CD4-positive, alpha-beta memory T cell (primary cell): ENCODE measurements around the gene SPZ1. TPM values are rescaled to one million over a fixed set of nuclear protein-coding genes. Genes with fewer than 3 reads are reported as not detected.
"Not testable (repeated sequence)": the region's sequence is repeated elsewhere in the genome, so short reads cannot be mapped to it uniquely, and the experiment has no call there.

Experiments used
- CTCF ChIA-PET: fragments of 350-600 bp; sonication (Branson Sonifier 250); formaldehyde crosslinking; loops from one replicate; lab custom pipeline; 2021; ENCODE audit warnings: inconsistent platforms; ENCODE audit not compliant: partially characterized antibody; lab: Charles Lee
- POLR2A ChIA-PET: fragments of 350-600 bp; sonication (Branson Sonifier 250); formaldehyde crosslinking; loops from one replicate; lab custom pipeline; 2021; ENCODE audit not compliant: partially characterized antibody; lab: Charles Lee
- DNase-seq, 5 donors: peaks; one replicate each; pipeline versions ENCODE4 v3.0.0 to v3.0.0-alpha.2; 2020 to 2022; ENCODE audit warnings: mixed read lengths in 1 of 5
- H3K27ac ChIP-seq: one replicate; pipeline ENCODE4 v1.7.0; 2013; ENCODE audit warnings: low read depth, low read length
- H3K27me3 ChIP-seq: 2 replicates; pipeline ENCODE4 v1.7.0; 2013; ENCODE audit warnings: mild to moderate bottlenecking, low read length, moderate library complexity; ENCODE audit not compliant: insufficient read depth
- H3K36me3 ChIP-seq: 2 replicates; pipeline ENCODE4 v1.7.0; 2013; ENCODE audit warnings: mild to moderate bottlenecking, low read length, moderate library complexity; ENCODE audit not compliant: insufficient read depth
- H3K4me1 ChIP-seq: 2 replicates; pipeline ENCODE4 v1.7.0; 2013; ENCODE audit warnings: mild to moderate bottlenecking, low read length, moderate library complexity; ENCODE audit not compliant: insufficient read depth
- H3K4me3 ChIP-seq, 2 donors: one replicate each; pipeline ENCODE4 v1.7.0; 2013; ENCODE audit warnings: low read length in 2 of 2, mild to moderate bottlenecking in 1 of 2
- H3K9me3 ChIP-seq, 2 donors: one replicate each; pipeline ENCODE4 v1.7.0; 2013; ENCODE audit warnings: low read length in 2 of 2, control low read depth in 1 of 2; ENCODE audit not compliant: control insufficient read depth in 1 of 2
- H3K27ac Mint-ChIP-seq, 7 donors: one replicate each; pipeline ENCODE4 v1.8.0; 2020 to 2021; ENCODE audit warnings: mixed read lengths in 7 of 7, mild to moderate bottlenecking in 6 of 7, inconsistent platforms in 3 of 7, moderate library complexity in 3 of 7
- H3K27me3 Mint-ChIP-seq, 2 donors: one replicate each; pipeline ENCODE4 v1.8.0; 2020 to 2021; ENCODE audit warnings: mixed read lengths in 2 of 2
- H3K36me3 Mint-ChIP-seq, 2 donors: one replicate each; pipeline ENCODE4 v1.8.0; 2020 to 2021; ENCODE audit warnings: mixed read lengths in 2 of 2, inconsistent platforms in 1 of 2, mild to moderate bottlenecking in 1 of 2
- H3K4me1 Mint-ChIP-seq, 4 donors: one replicate each; pipeline ENCODE4 v1.8.0; 2020 to 2021; ENCODE audit warnings: mixed read lengths in 4 of 4, mild to moderate bottlenecking in 1 of 4
- H3K4me3 Mint-ChIP-seq, 8 donors: one replicate each; pipeline ENCODE4 v1.8.0; 2020 to 2021; ENCODE audit warnings: mixed read lengths in 8 of 8, mild to moderate bottlenecking in 7 of 8, moderate library complexity in 6 of 8, inconsistent platforms in 3 of 8
- H3K9me3 Mint-ChIP-seq, 8 donors: one replicate each; pipeline ENCODE4 v1.8.0; 2020 to 2021; ENCODE audit warnings: mixed read lengths in 8 of 8, mild to moderate bottlenecking in 5 of 8, inconsistent platforms in 3 of 8, moderate library complexity in 1 of 8
- intact Hi-C: fragments of 100-400 bp; cut with micrococcal nuclease; formaldehyde crosslinking; loops from one replicate; pipeline ENCODE4 v1.15.1; 2023
- polyA plus RNA-seq, 2 donors: library from polyadenylated mRNA; unstranded; fragments of 300-500 nt; fragmentation: Illumina TruSeq; gene quantifications; one replicate each; pipeline ENCODE4 v1.2.3, GENCODE V29; 2021
- total RNA-seq, 2 experiments: library from RNA; stranded (reverse); gene quantifications; one replicate each; pipeline ENCODE4 v1.2.3, GENCODE V29; 2021

Gene SPZ1
- total and polyA plus RNA-seq, 4 experiments from 2014 or later: not detected

- Mint-ChIP-seq H3K4me1 (peaks cover 0 to 2% (median 0%) of the 10 kb centered on the region in 4 donors), H3K27ac (no peak overlapping the region)
- intact Hi-C loops: loop anchor here (1.0 to 10.0 kb wide), 2 partner anchors 326 to 849 kb away; no protein-coding TSS in a partner anchor
Observed at GRCh38 chr5:80346055-80346454, 26.3 kb downstream of the SPZ1 start.

GRCh38 chr5:80348171-80348570 is 28.4 kb downstream of the SPZ1 start:
- POLR2A ChIA-PET: interaction anchor here (0.6 kb wide), 1 partner anchor 708 kb away, joined by 3 read pairs; no protein-coding TSS in a partner anchor
- intact Hi-C loops: loop anchor here (10.0 kb wide), 1 partner anchor 847 kb away; no protein-coding TSS in a partner anchor
- H3K9me3 Mint-ChIP-seq: no peaks in the 10 kb centered on the region

More at GRCh38 chr5:80346055-80346454, 26.3 kb downstream of the SPZ1 start:
- Histone ChIP-seq H3K4me1 (no peaks in the 10 kb centered on the region), H3K36me3 (no peaks in the 10 kb centered on the region), H3K4me3 (no peak overlapping the region), H3K27ac (no peak overlapping the region), H3K27me3 (no peaks in the 10 kb centered on the region), H3K9me3 (no peaks in the 10 kb centered on the region)
- no peak overlapping the region for H3K4me3 Mint-ChIP-seq
- CTCF ChIA-PET: interaction anchor here (0.5 to 1.5 kb wide), 11 partner anchors 10 to 831 kb away, joined by 3 to 5 read pairs (median 4); partner anchors contain the start of gene ZFYVE16
- peak in 4 of 5 donors; percentile 18 to 29 (median 23) for DNase-seq
- POLR2A ChIA-PET: interaction anchor here (1.2 kb wide), 1 partner anchor 61 kb away, joined by 3 read pairs; the partner anchor contains the start of gene ZFYVE16
- H3K27me3 Mint-ChIP-seq: peaks cover 3 to 10% of the 10 kb centered on the region in 2 donors
- H3K9me3 Mint-ChIP-seq: no peaks in the 10 kb centered on the region
- H3K36me3 Mint-ChIP-seq: no peaks in the 10 kb centered on the region

GRCh38 chr5:80351019-80351418 is 31.2 kb downstream of the SPZ1 start:
- H3K27ac ChIP-seq, POLR2A ChIA-PET, H3K36me3 ChIP-seq, H3K36me3 Mint-ChIP-seq, H3K4me3 Mint-ChIP-seq, intact Hi-C loops, DNase-seq, H3K9me3 Mint-ChIP-seq, H3K9me3 ChIP-seq, H3K4me1 Mint-ChIP-seq, CTCF ChIA-PET, H3K27ac Mint-ChIP-seq, H3K27me3 Mint-ChIP-seq, H3K4me1 ChIP-seq, H3K27me3 ChIP-seq, H3K4me3 ChIP-seq: not testable (repeated sequence)

More at GRCh38 chr5:80348171-80348570, 28.4 kb downstream of the SPZ1 start:
- Histone ChIP-seq H3K4me3 (no peak overlapping the region), H3K27me3 (no peaks in the 10 kb centered on the region), H3K36me3 (no peaks in the 10 kb centered on the region), H3K9me3 (no peaks in the 10 kb centered on the region), H3K27ac (no peak overlapping the region), H3K4me1 (no peaks in the 10 kb centered on the region)
- H3K27ac Mint-ChIP-seq: no peak overlapping the region
- CTCF ChIA-PET: no interaction called here
- no peak overlapping the region for H3K4me3 Mint-ChIP-seq
- no peak for DNase-seq
- peaks cover under 1 to 1% of the 10 kb centered on the region in 2 donors for H3K27me3 Mint-ChIP-seq
- no peaks in the 10 kb centered on the region for H3K36me3 Mint-ChIP-seq
- H3K4me1 Mint-ChIP-seq: peaks cover 0 to 2% (median 0%) of the 10 kb centered on the region in 4 donors

- ChIA-PET POLR2A (no interaction called here), CTCF (no interaction called here)
- no peak overlapping the region for H3K4me3 Mint-ChIP-seq
- Histone ChIP-seq H3K4me1 (no peaks in the 10 kb centered on the region), H3K9me3 (no peaks in the 10 kb centered on the region), H3K4me3 (no peak overlapping the region), H3K27me3 (no peaks in the 10 kb centered on the region), H3K36me3 (no peaks in the 10 kb centered on the region), H3K27ac (no peak overlapping the region)
- H3K36me3 Mint-ChIP-seq: no peaks in the 10 kb centered on the region
- intact Hi-C loops: no loop called here
- H3K27me3 Mint-ChIP-seq: peaks cover 0 to 1% of the 10 kb centered on the region in 2 donors
- no peaks in the 10 kb centered on the region for H3K9me3 Mint-ChIP-seq
- H3K27ac Mint-ChIP-seq: no peak overlapping the region
- H3K4me1 Mint-ChIP-seq: no peaks in the 10 kb centered on the region
- DNase-seq: no peak
Observed at GRCh38 chr5:80355686-80356085, 35.9 kb downstream of the SPZ1 start.

GRCh38 chr5:80357671-80358070 is 37.9 kb downstream of the SPZ1 start:
- Mint-ChIP-seq H3K27ac (no peak overlapping the region), H3K36me3 (no peaks in the 10 kb centered on the region), H3K4me1 (no peaks in the 10 kb centered on the region), H3K9me3 (no peaks in the 10 kb centered on the region), H3K27me3 (no peaks in the 10 kb centered on the region), H3K4me3 (no peak overlapping the region)
- Histone ChIP-seq H3K4me3 (no peak overlapping the region), H3K9me3 (no peaks in the 10 kb centered on the region), H3K4me1 (no peaks in the 10 kb centered on the region), H3K27ac (no peak overlapping the region), H3K36me3 (no peaks in the 10 kb centered on the region), H3K27me3 (no peaks in the 10 kb centered on the region)
- CTCF ChIA-PET: interaction anchor here (0.9 kb wide), 1 partner anchor 13 kb away, joined by 3 read pairs; no protein-coding TSS in a partner anchor
- DNase-seq: no peak
- intact Hi-C loops: no loop called here
- POLR2A ChIA-PET: no interaction called here

GRCh38 chr5:80360914-80361444 is 41.2 kb downstream of the SPZ1 start:
- H3K27me3 Mint-ChIP-seq: peaks cover 3 to 5% of the 10 kb centered on the region in 2 donors
- ChIA-PET POLR2A (no interaction called here), CTCF (interaction anchor here (0.7 kb wide), 1 partner anchor 82 kb away, joined by 4 read pairs; no protein-coding TSS in a partner anchor)
- DNase-seq: no peak
- Histone ChIP-seq H3K27ac (no peak overlapping the region), H3K4me1 (no peaks in the 10 kb centered on the region), H3K9me3 (no peaks in the 10 kb centered on the region), H3K36me3 (no peaks in the 10 kb centered on the region), H3K27me3 (no peaks in the 10 kb centered on the region), H3K4me3 (no peak overlapping the region)
- intact Hi-C loops: no loop called here
- H3K4me3 Mint-ChIP-seq: no peak overlapping the region
- H3K27ac Mint-ChIP-seq: no peak overlapping the region
- H3K36me3 Mint-ChIP-seq: no peaks in the 10 kb centered on the region
- no peaks in the 10 kb centered on the region for H3K9me3 Mint-ChIP-seq
- H3K4me1 Mint-ChIP-seq: no peaks in the 10 kb centered on the region

- intact Hi-C loops: no loop called here
- Histone ChIP-seq H3K4me3 (no peak overlapping the region), H3K9me3 (no peaks in the 10 kb centered on the region), H3K27me3 (no peaks in the 10 kb centered on the region), H3K27ac (no peak overlapping the region), H3K36me3 (no peaks in the 10 kb centered on the region), H3K4me1 (no peaks in the 10 kb centered on the region)
- CTCF ChIA-PET: no interaction called here
- POLR2A ChIA-PET: no interaction called here
- H3K4me1 Mint-ChIP-seq: no peaks in the 10 kb centered on the region
- H3K27ac Mint-ChIP-seq: no peak overlapping the region
- no peak overlapping the region for H3K4me3 Mint-ChIP-seq
- H3K9me3 Mint-ChIP-seq: no peaks in the 10 kb centered on the region
- H3K36me3 Mint-ChIP-seq: no peaks in the 10 kb centered on the region
- H3K27me3 Mint-ChIP-seq: peaks cover 3 to 5% of the 10 kb centered on the region in 2 donors
- no peak for DNase-seq
Observed at GRCh38 chr5:80364892-80365291, 45.1 kb downstream of the SPZ1 start.
